KMS-11 (cell line): ENCODE measurements around the gene LBH.
"Not testable (repeated sequence)": the region's sequence is repeated elsewhere in the genome, so short reads cannot be mapped to it uniquely, and the experiment has no call there.

Experiments used
- H2AFZ ChIP-seq: fragments of 200-600 bp; sonication (generic); 2 replicates; pipeline ENCODE4 v1.6.1; 2016; ENCODE audit warnings: antibody characterized with exemption, mixed run types, low read depth
- H3K27ac ChIP-seq: fragments of 200-600 bp; sonication (generic); 2 replicates; pipeline ENCODE4 v1.6.1; 2016; ENCODE audit warnings: mild to moderate bottlenecking, mixed run types
- H3K27me3 ChIP-seq: fragments of 200-600 bp; sonication (generic); 2 replicates; pipeline ENCODE4 v1.6.1; 2017; ENCODE audit warnings: mild to moderate bottlenecking, low read depth, mixed run types, moderate library complexity; ENCODE audit not compliant: insufficient read depth
- H3K36me3 ChIP-seq: fragments of 200-600 bp; sonication (generic); 2 replicates; pipeline ENCODE4 v1.6.1; 2017; ENCODE audit warnings: mild to moderate bottlenecking, mixed run types; ENCODE audit not compliant: insufficient read depth
- H3K4me1 ChIP-seq: fragments of 200-600 bp; sonication (generic); 2 replicates; pipeline ENCODE4 v1.6.1; 2016; ENCODE audit warnings: mild to moderate bottlenecking, low read depth, mixed run types; ENCODE audit not compliant: poor library complexity, severe bottlenecking
- H3K4me2 ChIP-seq: fragments of 200-600 bp; sonication (generic); 2 replicates; pipeline ENCODE4 v1.7.0; 2016; ENCODE audit warnings: mild to moderate bottlenecking, mixed run types
- H3K4me3 ChIP-seq: fragments of 200-600 bp; sonication (generic); IDR thresholded peaks from 2 replicates; pipeline ENCODE4 v1.6.1; 2017; ENCODE audit warnings: low read depth, low read length, mixed read lengths; ENCODE audit not compliant: insufficient read depth
- H3K79me2 ChIP-seq: fragments of 200-600 bp; sonication (generic); 2 replicates; pipeline ENCODE4 v1.6.1; 2016; ENCODE audit warnings: low read depth, mixed run types; ENCODE audit not compliant: insufficient read depth
- H3K9ac ChIP-seq: fragments of 200-600 bp; sonication (generic); 2 replicates; pipeline ENCODE4 v1.6.1; 2016; ENCODE audit warnings: mild to moderate bottlenecking, mixed run types
- H4K20me1 ChIP-seq: fragments of 200-600 bp; sonication (generic); 2 replicates; pipeline ENCODE4 v1.6.1; 2016; ENCODE audit warnings: mild to moderate bottlenecking, mixed run types; ENCODE audit not compliant: insufficient read depth
- CTCF ChIP-seq: fragments of 200-600 bp; sonication (generic); conservative IDR thresholded peaks from 2 replicates; pipeline ENCODE4 v1.6.1; 2017; ENCODE audit warnings: low read depth, mild to moderate bottlenecking, antibody characterized with exemption, low read length, moderate library complexity, mixed read lengths

Gene LBH

GRCh38 chr2:30266051-30266621 is 34.8 kb downstream of the LBH start:
- no peak overlapping the region for H2AFZ ChIP-seq
- H3K4me1 ChIP-seq: peaks cover 49% of the 10 kb centered on the region
- no peaks in the 10 kb centered on the region for H3K36me3 ChIP-seq
- H3K79me2 ChIP-seq: no peaks in the 10 kb centered on the region
- no peak for TF ChIP-seq CTCF
- H3K27me3 ChIP-seq: no peaks in the 10 kb centered on the region
- H4K20me1 ChIP-seq: no peaks in the 10 kb centered on the region
- H3K27ac ChIP-seq: 0 out of 2 replicates have a peak overlapping the region, but pooled peaks have one; percentile 70
- H3K4me2 ChIP-seq: peak overlapping the region; percentile 29
- no peak overlapping the region for H3K4me3 ChIP-seq
- H3K9ac ChIP-seq: no peak overlapping the region

- H2AFZ ChIP-seq: peak overlapping the region; percentile 16; the same call in 1 of the 2 replicates
- H4K20me1 ChIP-seq: no peaks in the 10 kb centered on the region
- H3K27ac ChIP-seq: peak overlapping the region; percentile 70
- no peaks in the 10 kb centered on the region for H3K27me3 ChIP-seq
- no peak overlapping the region for H3K4me3 ChIP-seq
- no peaks in the 10 kb centered on the region for H3K79me2 ChIP-seq
- no peaks in the 10 kb centered on the region for H3K36me3 ChIP-seq
- peaks cover 44% of the 10 kb centered on the region for H3K4me1 ChIP-seq
- TF ChIP-seq CTCF: no peak
- H3K9ac ChIP-seq: no peak overlapping the region
- peak overlapping the region; percentile 29 for H3K4me2 ChIP-seq
Measured at GRCh38 chr2:30266705-30267104, 35.4 kb downstream of the LBH start.

DNA sequence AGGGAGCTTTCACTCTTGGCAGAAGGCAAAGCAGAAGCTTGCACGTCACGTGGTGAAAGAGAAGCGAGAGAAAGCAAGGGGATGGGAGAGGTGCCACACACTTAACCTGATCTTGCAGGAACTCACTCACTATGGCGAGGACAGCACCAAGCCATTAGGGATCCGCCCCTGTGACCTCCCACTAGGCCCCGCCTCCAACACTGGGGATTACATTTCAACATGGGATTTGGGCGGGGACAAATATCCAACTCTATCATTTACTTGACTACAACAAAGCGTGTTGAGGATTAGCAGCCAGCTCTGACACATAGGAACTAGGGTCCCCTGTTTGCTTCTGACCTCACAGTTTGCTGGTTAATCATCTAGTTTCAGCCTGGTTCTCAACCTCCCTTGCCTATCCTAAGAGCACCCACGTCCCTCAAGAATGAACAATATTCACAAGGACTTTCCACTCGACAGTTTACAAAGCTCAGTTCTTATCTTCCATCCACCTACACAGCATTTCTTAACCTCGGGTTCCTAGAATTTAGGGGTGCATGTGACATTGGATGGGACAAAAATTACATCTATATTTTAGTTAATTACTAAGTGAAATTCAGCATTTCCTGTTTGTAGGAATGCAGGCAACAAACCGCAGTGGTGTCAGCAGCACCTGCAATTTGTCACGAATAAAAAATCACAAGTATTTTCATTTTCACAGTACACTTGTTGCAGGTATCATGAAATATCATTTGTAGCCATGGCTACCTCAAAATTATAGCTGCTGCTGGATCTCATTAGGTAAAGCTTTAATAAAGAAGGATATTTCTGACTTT is 36.0 kb downstream of the LBH start:
- peak overlapping the region; percentile 16; the same call in 1 of the 2 replicates for H2AFZ ChIP-seq
- peak overlapping the region; percentile 28; the same call in 1 of the 2 replicates for H3K9ac ChIP-seq
- no peaks in the 10 kb centered on the region for H4K20me1 ChIP-seq
- no peak overlapping the region for H3K4me3 ChIP-seq
- H3K4me2 ChIP-seq: peak overlapping the region; percentile 29
- H3K36me3 ChIP-seq: no peaks in the 10 kb centered on the region
- TF ChIP-seq CTCF: no peak
- peak overlapping the region; percentile 70 for H3K27ac ChIP-seq
- H3K27me3 ChIP-seq: no peaks in the 10 kb centered on the region
- H3K79me2 ChIP-seq: no peaks in the 10 kb centered on the region
- H3K4me1 ChIP-seq: peaks cover 38% of the 10 kb centered on the region

DNA sequence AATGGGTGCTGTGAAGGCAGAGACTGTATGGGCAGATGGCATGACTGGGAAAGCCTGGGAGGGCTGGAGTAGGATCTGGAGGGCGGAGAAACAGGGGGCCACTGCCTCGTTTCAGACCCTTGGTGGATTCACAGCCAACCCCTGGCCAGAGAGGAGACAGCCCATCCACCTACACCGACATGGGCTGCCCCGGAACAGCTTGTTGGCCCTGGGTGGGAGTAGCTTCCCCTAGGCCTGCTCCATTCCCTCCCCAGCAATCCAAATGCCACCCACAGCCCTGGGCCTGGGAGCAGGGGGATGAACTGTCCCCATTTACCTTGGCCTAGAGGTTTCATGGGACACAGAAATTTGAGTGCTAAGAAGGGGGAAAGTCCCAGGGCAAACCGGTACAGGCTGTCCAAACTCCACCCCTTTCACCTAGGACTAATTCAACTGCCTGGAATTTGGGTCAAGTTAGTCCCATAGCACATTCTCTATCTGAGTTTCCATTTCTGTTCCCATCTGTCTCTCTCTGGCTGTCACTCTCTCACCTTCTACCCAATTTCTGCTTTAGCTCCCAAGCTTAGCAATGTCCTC is 37.0 kb downstream of the LBH start:
- H3K27me3 ChIP-seq: no peaks in the 10 kb centered on the region
- no peak for TF ChIP-seq CTCF
- peak overlapping the region; percentile 45; the same call in 1 of the 2 replicates for H3K4me2 ChIP-seq
- no peaks in the 10 kb centered on the region for H3K36me3 ChIP-seq
- H3K79me2 ChIP-seq: no peaks in the 10 kb centered on the region
- H3K4me1 ChIP-seq: peaks cover 33% of the 10 kb centered on the region
- peak overlapping the region; percentile 1; the same call in 1 of the 2 replicates for H3K9ac ChIP-seq
- H2AFZ ChIP-seq: 0 out of 2 replicates have a peak overlapping the region, but pooled peaks have one; percentile 18
- no peak overlapping the region for H3K4me3 ChIP-seq
- H4K20me1 ChIP-seq: no peaks in the 10 kb centered on the region
- peak overlapping the region; percentile 70 for H3K27ac ChIP-seq

- H3K4me1 ChIP-seq: peaks cover 33% of the 10 kb centered on the region
- H3K4me3 ChIP-seq, H3K27ac ChIP-seq, H3K27me3 ChIP-seq, H2AFZ ChIP-seq, H3K79me2 ChIP-seq, H4K20me1 ChIP-seq, H3K9ac ChIP-seq, H3K4me2 ChIP-seq, H3K36me3 ChIP-seq: not testable (repeated sequence)
Measured at GRCh38 chr2:30269114-30269770, 37.9 kb downstream of the LBH start.
